Measurements from ENCODE around the gene TEX10.

- no peak for TF ChIP-seq CTCF (IDR thresholded peaks at IDR 0.05)
- TF ChIP-seq POLR2A (IDR thresholded peaks at IDR 0.05), result no peak
Observed at GRCh38 chr9:100355561-100355960, 2.8 kb upstream of the TEX10 start.

All from suprapubic skin (tissue), 3 donors.